CD14-positive monocyte (primary cell): ENCODE measurements around the gene IL18R1. TPM values are rescaled to one million over a fixed set of nuclear protein-coding genes. Genes with fewer than 3 reads are reported as not detected.

Experiments
- DNase-seq, 3 donors: peaks; one replicate each; pipeline ENCODE4 v3.0.0-alpha.2; 2011 to 2022
- H2AFZ ChIP-seq: 2 replicates; pipeline ENCODE4 v1.6.0; 2012; ENCODE audit warnings: mild to moderate bottlenecking, low read depth, low read length, inconsistent platforms; ENCODE audit not compliant: insufficient read depth, poor library complexity, severe bottlenecking
- H3K27ac ChIP-seq, 2 donors: 1 replicate in 1 of 2; 2 replicates in 1 of 2; pipeline ENCODE4 v1.5.1; 2012 to 2013; ENCODE audit warnings: low read length in 2 of 2, control low read depth in 1 of 2, inconsistent platforms in 1 of 2, low read depth in 1 of 2, mild to moderate bottlenecking in 1 of 2
- H3K27me3 ChIP-seq, 2 donors: one replicate each; pipeline versions ENCODE4 v1.6.0 to v1.6.1; 2011 to 2013; ENCODE audit warnings: low read length in 2 of 2; ENCODE audit not compliant: control insufficient read depth in 2 of 2, insufficient read depth in 2 of 2
- H3K36me3 ChIP-seq, 2 donors: replicated peaks in 1 of 2; 1 replicate in 1 of 2; 2 replicates in 1 of 2; pipeline versions ENCODE4 v1.5.1 to v1.6.1; 2012 to 2013; ENCODE audit warnings: low read length in 2 of 2, control low read depth in 1 of 2, inconsistent platforms in 1 of 2, mild to moderate bottlenecking in 1 of 2; ENCODE audit not compliant: insufficient read depth in 2 of 2, control insufficient read depth in 1 of 2
- H3K4me1 ChIP-seq, 2 donors: 1 replicate in 1 of 2; 2 replicates in 1 of 2; pipeline versions ENCODE4 v1.5.1 to v1.6.1; 2012 to 2013; ENCODE audit warnings: low read length in 2 of 2, control low read depth in 1 of 2, inconsistent platforms in 1 of 2, mild to moderate bottlenecking in 1 of 2, moderate library complexity in 1 of 2; ENCODE audit not compliant: insufficient read depth in 2 of 2, control insufficient read depth in 1 of 2
- H3K4me2 ChIP-seq: replicated peaks from 2 replicates; pipeline ENCODE3; 2012; ENCODE audit warnings: low read length, moderate library complexity, mild to moderate bottlenecking; ENCODE audit not compliant: poor library complexity, severe bottlenecking; ENCODE audit errors: extremely low read depth
- H3K4me3 ChIP-seq, 3 experiments: fragments of 200-600 bp in 1 of 3; sonication (generic) in 1 of 3; replicated peaks in 1 of 3; 1 replicate in 2 of 3; 2 replicates in 1 of 3; pipeline ENCODE4 v1.5.1; 2011 to 2013; ENCODE audit warnings: low read length in 3 of 3, mild to moderate bottlenecking in 3 of 3, control low read depth in 2 of 3, low read depth in 2 of 3, inconsistent platforms in 1 of 3, moderate library complexity in 1 of 3
- H3K79me2 ChIP-seq: 2 replicates; pipeline ENCODE4 v1.6.0; 2012; ENCODE audit warnings: mild to moderate bottlenecking, control low read depth, inconsistent platforms, low read length, moderate library complexity; ENCODE audit not compliant: insufficient read depth
- H3K9ac ChIP-seq: 2 replicates; pipeline ENCODE4 v1.6.0; 2017; ENCODE audit warnings: low read length, mild to moderate bottlenecking; ENCODE audit not compliant: insufficient read depth, poor library complexity, severe bottlenecking
- H3K9me3 ChIP-seq, 2 donors: replicated peaks in 1 of 2; 1 replicate in 1 of 2; 2 replicates in 1 of 2; pipeline versions ENCODE4 v1.5.1 to v1.6.1; 2012 to 2013; ENCODE audit warnings: low read length in 2 of 2, control low read depth in 1 of 2; ENCODE audit not compliant: control insufficient read depth in 1 of 2, insufficient read depth in 1 of 2
- H4K20me1 ChIP-seq: 2 replicates; pipeline ENCODE4 v1.6.0; 2012; ENCODE audit warnings: mild to moderate bottlenecking, low read length, control low read depth, moderate library complexity; ENCODE audit not compliant: insufficient read depth
- H3K27ac Mint-ChIP-seq, 7 donors: one replicate each; pipeline ENCODE4 v1.8.0; 2020; ENCODE audit warnings: mild to moderate bottlenecking in 7 of 7, mixed read lengths in 7 of 7, moderate library complexity in 6 of 7, inconsistent platforms in 2 of 7
- H3K27me3 Mint-ChIP-seq, 3 donors: one replicate each; pipeline ENCODE4 v1.8.0; 2021 to 2022; ENCODE audit warnings: low read depth in 3 of 3, mild to moderate bottlenecking in 3 of 3, mixed read lengths in 3 of 3, moderate library complexity in 3 of 3, inconsistent platforms in 1 of 3
- H3K36me3 Mint-ChIP-seq, 2 donors: one replicate each; pipeline ENCODE4 v1.8.0; 2020; ENCODE audit warnings: mixed read lengths in 2 of 2, inconsistent platforms in 1 of 2, mild to moderate bottlenecking in 1 of 2
- H3K4me1 Mint-ChIP-seq: one replicate; pipeline ENCODE4 v1.8.0; 2020; ENCODE audit warnings: mild to moderate bottlenecking, mixed read lengths
- H3K4me3 Mint-ChIP-seq, 2 donors: one replicate each; pipeline ENCODE4 v1.8.0; 2020; ENCODE audit warnings: mild to moderate bottlenecking in 2 of 2, mixed read lengths in 2 of 2, moderate library complexity in 1 of 2
- H3K9me3 Mint-ChIP-seq, 7 donors: one replicate each; pipeline ENCODE4 v1.8.0; 2020 to 2022; ENCODE audit warnings: mixed read lengths in 7 of 7, mild to moderate bottlenecking in 6 of 7, moderate library complexity in 6 of 7, inconsistent platforms in 2 of 7
- WGBS: methylation state at CpG from one replicate; pipeline ENCODE4 v1.1.5; 2013; ENCODE audit warnings: missing lambda C conversion rate; ENCODE audit not compliant: insufficient coverage; 5-methylcytosine and 5-hydroxymethylcytosine counted together
- intact Hi-C, 2 donors: fragments of 100-400 bp; cut with micrococcal nuclease; formaldehyde crosslinking; loops; one replicate each; pipeline versions ENCODE4 v1.15.0 to v1.15.1; 2023
- polyA plus RNA-seq, 3 donors: library from polyadenylated mRNA; depleted of rRNA in 1 of 3; unstranded in 2 of 3; stranded (reverse) in 1 of 3; fragments of 300-500 nt in 2 of 3; fragments of >200 nt in 1 of 3; fragmentation: Illumina TruSeq in 2 of 3; gene quantifications; 1 replicate in 2 of 3; 2 replicates in 1 of 3; pipeline ENCODE4 v1.2.3, GENCODE V29; 2012 to 2021
- TF ChIP-seq, protein P1 (sequence below): fragments of 200-600 bp; IDR thresholded peaks from one replicate; pipeline ENCODE4 v1.8.0; 2022; ENCODE audit warnings: antibody characterized with exemption, mild to moderate bottlenecking

Gene IL18R1
- polyA plus RNA-seq, 3 donors, result 0.03 to 0.15 (median 0.11) TPM

DNA sequence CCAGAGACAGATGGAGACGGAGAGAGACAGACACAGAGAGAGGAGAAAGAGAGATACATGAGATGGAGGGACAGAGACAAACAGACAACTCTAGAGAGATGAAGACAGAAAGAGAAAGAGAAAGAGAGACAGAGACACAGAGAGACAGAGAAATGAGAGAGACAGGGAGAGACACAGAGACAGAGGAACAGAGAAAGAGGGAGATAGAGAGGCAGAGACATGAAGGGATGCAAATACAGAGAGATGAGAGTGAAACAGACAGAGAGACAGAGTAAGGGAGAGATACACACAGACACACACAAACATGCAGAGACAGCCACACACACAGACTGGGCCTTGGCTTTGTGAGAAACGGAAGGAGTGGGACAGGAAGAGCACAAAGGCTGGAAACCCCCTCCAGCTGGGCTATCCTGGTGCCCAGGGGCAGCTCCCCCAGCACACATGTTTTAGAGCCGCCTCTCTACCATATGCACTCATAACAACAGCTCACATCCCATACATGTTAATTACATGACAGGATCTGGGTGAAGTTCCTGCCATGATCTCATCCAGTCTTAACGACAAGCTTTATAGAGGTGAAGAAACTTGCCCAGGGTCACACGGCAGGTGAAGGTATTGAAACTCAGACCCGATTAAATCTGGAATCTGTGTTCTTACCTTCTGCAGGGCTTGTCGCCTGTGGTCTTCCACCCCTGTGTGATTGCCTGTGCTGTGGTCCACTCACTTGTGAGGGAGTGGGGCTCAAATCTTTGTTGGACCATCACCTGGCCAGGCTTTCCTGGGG lies 32.4 kb downstream of the IL18R1 start:
- Histone ChIP-seq H3K36me3 (no peaks in the 10 kb centered on the region), H3K9ac (no peak overlapping the region), H3K4me3 (no peak overlapping the region), H3K4me1 (no peaks in the 10 kb centered on the region), H3K9me3 (peaks cover 8 to 12% of the 10 kb centered on the region in 2 donors), H4K20me1 (no peaks in the 10 kb centered on the region), H2AFZ (peak overlapping the region; percentile 10), H3K27ac (no peak overlapping the region), H3K4me2 (no peak overlapping the region), H3K27me3 (no peaks in the 10 kb centered on the region), H3K79me2 (no peaks in the 10 kb centered on the region)
- Mint-ChIP-seq H3K9me3 (peaks cover 7 to 18% (median 14%) of the 10 kb centered on the region in 7 donors), H3K4me1 (no peaks in the 10 kb centered on the region), H3K36me3 (no peaks in the 10 kb centered on the region), H3K4me3 (no peak overlapping the region), H3K27ac (peak overlapping the region in 1 of 7 donors; percentile 24), H3K27me3 (no peaks in the 10 kb centered on the region)
- 96% methylated on average over 6 of the region's 7 CpGs for WGBS
- no peak for DNase-seq
- intact Hi-C loops, result no loop called here
- TF ChIP-seq, protein P1, sequence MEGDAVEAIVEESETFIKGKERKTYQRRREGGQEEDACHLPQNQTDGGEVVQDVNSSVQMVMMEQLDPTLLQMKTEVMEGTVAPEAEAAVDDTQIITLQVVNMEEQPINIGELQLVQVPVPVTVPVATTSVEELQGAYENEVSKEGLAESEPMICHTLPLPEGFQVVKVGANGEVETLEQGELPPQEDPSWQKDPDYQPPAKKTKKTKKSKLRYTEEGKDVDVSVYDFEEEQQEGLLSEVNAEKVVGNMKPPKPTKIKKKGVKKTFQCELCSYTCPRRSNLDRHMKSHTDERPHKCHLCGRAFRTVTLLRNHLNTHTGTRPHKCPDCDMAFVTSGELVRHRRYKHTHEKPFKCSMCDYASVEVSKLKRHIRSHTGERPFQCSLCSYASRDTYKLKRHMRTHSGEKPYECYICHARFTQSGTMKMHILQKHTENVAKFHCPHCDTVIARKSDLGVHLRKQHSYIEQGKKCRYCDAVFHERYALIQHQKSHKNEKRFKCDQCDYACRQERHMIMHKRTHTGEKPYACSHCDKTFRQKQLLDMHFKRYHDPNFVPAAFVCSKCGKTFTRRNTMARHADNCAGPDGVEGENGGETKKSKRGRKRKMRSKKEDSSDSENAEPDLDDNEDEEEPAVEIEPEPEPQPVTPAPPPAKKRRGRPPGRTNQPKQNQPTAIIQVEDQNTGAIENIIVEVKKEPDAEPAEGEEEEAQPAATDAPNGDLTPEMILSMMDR, result no peak

DNA sequence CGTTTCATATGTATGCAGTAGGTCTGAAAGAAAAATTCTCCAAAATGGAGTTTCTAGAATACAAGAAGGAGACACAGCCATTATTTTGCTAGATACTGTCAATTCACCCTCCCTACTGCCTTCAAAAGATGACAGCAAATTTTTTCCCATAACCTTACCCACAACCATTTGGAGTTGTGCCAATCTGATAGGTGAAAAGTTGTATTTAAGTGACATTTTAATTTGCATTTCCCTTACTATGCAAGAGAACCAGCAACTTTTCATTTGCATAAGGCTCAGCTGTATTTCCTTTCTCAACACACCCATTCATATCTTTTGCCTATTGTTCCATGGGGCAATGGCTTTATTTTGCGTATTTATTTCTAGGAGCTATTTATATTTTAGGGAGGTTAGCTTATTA lies 36.0 kb downstream of the IL18R1 start:
- intact Hi-C loops, result no loop called here
- no peak for DNase-seq
- no peaks in the 10 kb centered on the region for H3K27me3 Mint-ChIP-seq
- H3K27ac Mint-ChIP-seq, result no peak overlapping the region
- Histone ChIP-seq H3K79me2 (no peaks in the 10 kb centered on the region), H3K4me3 (no peak overlapping the region), H3K36me3 (no peaks in the 10 kb centered on the region), H3K4me2 (no peak overlapping the region), H3K4me1 (no peaks in the 10 kb centered on the region), H3K27me3 (no peaks in the 10 kb centered on the region), H3K9me3 (no peaks in the 10 kb centered on the region), H3K27ac (no peak overlapping the region), H2AFZ (no peak overlapping the region), H4K20me1 (no peaks in the 10 kb centered on the region), H3K9ac (no peak overlapping the region)
- peaks cover 0 to 2% (median 0%) of the 10 kb centered on the region in 7 donors for H3K9me3 Mint-ChIP-seq
- no peaks in the 10 kb centered on the region for H3K36me3 Mint-ChIP-seq
- TF ChIP-seq, protein P1, result no peak
- H3K4me3 Mint-ChIP-seq, result no peak overlapping the region
- no CpG with 5 or more reads among the region's 2 CpGs for WGBS
- no peaks in the 10 kb centered on the region for H3K4me1 Mint-ChIP-seq
